GM19025 (cell line): ENCODE data around the gene CCND2.
"Not testable (repeated sequence)": the region's sequence is repeated elsewhere in the genome, so short reads cannot be mapped to it uniquely, and the experiment has no call there.

Source experiments
- ATAC-seq: cut with Tn5 transposase; IDR thresholded peaks from one replicate; pipeline ENCODE4 v1.9.1; 2021; ENCODE audit warnings: mild to moderate bottlenecking, low read depth, moderate library complexity; ENCODE audit not compliant: unreplicated experiment

CCND2 gene

GRCh38 chr12:4273652-4274395 lies at the start of gene CCND2:
CCND2 (plus strand) TSS chr12:4273762; CDS start chr12:4274041, 279 bp downstream.
- ATAC-seq = no peak

DNA sequence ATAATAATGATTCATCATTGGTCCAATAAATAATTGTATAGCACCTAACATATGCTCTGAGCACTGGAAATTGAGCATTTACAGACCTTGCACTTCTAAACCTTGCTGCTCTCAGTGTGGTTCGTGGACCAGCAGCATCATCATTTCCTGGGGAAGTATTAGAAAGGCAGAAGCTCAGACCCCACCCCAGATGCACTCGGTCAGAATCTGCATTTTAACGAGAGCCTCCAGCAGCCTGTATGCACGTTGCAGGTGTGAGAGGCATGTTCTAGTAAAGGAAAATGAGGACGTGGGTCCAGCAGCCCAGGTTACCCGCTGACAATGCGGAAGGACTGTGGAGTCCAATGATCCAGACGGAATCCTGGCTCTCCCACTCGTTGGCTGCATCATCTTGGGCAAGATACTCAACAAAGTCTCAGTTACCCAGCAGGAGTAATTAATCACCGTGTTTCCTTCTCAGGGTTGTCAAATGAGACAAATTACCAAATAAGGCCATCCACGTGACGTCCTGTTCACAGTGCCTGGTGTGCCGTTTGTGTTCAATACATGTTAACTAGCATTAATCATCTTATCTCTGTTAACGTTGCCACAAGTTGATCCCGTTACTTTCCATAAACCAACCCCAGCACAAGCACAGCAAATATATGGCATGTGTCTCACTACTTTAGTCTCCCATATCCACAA lies 49.2 kb upstream of the CCND2 start:
- ATAC-seq = no peak

DNA sequence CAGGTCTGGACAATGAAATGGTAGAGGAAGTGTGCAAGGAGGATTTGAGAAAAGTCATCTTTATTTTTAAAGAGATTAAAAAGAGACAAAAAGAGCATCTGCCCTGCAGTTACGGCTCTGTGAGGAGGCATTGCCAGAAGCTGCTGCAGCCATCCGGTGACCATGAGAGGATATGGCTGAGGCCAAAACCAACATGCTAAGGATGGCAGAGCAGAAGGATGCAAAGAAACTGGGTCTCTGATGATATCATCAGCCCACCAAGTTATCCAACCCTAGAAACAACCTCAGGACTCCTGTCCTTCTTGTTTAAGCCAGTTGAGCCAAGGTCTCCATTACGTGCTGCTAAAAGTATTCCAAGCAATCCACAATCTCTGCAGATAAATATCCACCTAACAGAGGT lies 48.0 kb upstream of the CCND2 start:
- no peak for ATAC-seq

DNA sequence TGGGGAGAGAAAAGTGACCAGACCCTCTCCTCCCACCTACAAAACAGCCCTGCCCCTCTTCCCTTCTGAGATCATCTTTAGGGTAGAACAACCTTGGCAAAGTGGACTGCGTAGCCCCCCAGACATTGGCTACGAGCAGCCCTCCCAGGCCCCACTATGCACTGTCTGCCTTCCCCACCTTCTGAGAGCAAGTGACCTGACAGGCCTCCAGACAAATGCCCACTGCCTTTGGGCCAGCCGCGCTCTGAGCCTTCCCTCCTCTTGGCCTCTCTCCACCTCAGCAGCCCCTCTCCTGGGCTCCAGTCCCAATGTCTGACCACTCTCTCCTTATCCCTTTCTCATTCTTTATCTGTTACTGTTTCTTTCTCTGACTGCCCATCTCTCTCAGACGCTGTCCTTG lies 46.5 kb upstream of the CCND2 start:
- no peak for ATAC-seq

GRCh38 chr12:4228122-4228580 lies 45.4 kb upstream of the CCND2 start:
- no peak for ATAC-seq

DNA sequence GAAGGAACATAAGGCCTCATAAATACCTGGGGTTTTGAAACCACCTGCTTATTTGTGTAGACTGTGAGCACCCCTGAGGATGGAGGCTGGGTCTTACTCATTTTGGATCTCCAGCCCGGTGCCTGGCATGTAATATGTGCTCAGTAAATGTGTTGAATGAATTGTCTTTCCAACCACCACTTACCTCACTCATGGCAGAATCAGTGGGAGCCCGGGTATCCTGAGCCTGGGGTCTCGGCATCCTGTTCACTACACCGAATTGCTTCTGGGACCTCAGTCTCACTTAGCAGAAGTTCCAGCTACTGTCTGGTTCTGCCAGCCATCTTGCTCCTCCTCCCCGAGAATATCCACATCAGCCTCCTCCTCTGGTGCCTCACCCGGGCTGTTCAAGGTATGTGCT lies 43.0 kb upstream of the CCND2 start:
- no peak for ATAC-seq

- no peak for ATAC-seq
Measured at GRCh38 chr12:4238577-4238976, 35.0 kb upstream of the CCND2 start.

GRCh38 chr12:4239746-4240145 lies 33.8 kb upstream of the CCND2 start:
- no peak for ATAC-seq

- no peak for ATAC-seq
Measured at GRCh38 chr12:4240161-4240783, 33.3 kb upstream of the CCND2 start.

DNA sequence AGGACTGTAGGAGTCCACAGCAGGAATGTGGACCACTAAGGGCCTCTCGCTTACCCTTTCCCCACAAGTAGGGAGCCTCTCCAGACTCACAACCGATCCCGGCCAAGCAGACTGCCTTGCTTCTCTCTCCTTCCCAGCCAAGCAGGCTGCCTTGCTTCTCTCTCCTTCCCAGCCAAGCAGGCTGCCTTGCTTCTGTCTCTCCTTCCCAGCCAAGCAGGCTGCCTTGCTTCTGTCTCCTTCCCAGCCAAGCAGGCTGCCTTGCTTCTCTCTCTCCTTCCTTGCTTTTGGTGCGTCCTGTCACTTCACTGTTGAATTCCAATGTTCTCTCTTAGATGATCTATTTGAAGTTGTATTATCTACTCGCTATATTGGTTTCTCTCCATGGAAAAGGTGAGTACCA lies 32.6 kb upstream of the CCND2 start:
- ATAC-seq = no peak

DNA sequence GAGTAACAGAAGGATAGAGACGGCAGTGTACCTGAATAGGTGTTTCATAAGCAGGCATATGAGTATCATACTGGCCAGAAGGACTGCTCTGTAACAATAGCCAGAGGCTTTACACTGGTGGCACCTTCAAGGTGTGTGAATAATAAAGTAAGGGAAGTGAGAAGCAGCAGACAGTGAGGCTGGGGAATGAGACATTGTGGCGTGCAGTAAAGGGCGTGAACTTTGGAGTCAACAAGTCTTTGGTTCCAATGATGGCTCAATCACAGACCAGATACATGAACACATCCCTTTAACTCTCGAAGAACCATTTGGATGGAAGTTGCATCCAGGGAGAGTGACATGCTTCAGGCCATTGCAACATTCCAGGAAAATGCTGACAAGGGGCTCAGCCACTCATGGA lies 32.0 kb upstream of the CCND2 start:
- ATAC-seq = no peak

DNA sequence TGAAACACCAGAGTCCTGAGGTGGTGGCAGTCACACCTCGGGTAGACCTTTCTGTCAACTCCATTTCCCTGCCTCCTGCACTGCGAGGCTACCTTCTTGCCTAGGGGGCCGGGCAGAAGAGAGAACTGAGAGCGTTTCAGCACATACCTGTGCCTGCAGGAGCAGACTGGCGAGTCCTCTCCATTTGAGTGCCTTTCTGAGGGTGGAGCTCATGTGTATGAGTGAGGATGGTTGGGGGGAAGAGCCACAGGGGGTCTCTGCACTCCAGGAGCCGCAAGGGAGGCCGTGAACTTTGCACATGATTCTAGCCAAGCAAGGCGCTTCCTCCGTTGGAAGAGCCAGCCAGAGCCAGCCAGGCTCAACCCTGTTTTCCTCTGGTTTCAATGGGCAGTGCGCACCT lies 31.0 kb upstream of the CCND2 start:
- ATAC-seq = no peak

- no peak for ATAC-seq
Measured at GRCh38 chr12:4243091-4243490, 30.5 kb upstream of the CCND2 start.

DNA sequence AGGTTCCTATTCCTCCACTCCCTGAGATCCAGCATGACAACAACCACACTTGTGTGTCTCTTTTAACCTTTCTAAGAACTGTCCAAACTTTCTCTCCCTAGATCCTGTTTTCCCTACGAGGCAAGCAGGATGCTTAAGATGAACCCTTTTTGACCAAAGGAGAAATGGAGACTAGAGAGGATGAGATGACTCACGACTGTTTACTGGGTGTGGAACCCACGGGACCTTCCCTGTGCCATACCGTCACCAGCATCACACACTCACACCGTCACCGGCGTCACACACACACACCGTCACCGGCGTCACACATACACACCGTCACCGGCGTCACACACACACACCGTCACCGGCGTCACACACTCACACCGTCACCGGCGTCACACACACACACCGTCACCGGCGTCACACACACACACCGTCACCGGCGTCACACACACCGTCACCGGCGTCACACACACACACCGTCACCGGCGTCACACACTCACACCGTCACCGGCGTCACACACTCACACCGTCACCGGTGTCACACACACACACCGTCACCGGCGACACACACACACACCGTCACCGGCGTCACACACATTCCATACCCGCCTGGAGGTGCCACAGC lies 30.0 kb upstream of the CCND2 start:
- not testable (repeated sequence) for ATAC-seq

DNA sequence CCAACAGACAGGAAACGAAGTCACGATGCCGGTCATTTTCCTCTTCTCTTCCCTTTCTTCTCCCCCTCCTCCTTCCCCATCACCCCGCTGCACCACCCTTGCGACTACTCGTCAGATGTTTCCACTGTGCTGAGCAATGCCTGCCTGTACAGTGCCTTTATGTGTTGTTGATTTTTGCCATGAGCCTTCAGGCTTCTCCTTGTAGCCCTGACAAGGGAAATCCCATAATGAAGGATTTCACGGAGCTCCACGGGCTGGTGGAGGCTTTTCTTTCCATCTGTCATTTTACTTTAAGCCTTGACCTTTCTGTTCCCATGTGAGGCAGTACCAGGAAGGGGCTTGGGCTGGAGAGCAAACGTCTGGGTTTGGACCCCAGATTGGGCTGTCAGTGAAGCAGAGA lies 28.7 kb upstream of the CCND2 start:
- ATAC-seq = no peak

DNA sequence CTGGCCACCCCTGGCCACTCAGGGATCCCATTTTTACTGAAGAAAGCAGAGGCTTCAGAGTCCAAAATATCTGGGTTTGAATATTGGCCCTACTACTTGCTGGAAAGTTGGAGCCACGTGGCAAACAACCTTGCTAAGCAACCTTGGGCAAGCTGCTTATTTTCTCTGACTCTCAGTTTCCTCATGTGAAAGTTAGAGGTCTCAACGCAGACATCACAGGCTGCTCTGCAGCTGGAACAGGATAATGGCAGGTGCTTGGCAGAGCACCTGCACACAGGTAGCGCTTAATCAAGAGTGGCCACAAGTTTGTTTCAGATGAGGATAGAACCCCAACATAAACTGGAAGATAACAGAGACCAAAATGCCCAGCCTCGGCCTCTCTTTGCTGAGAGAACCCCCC lies 28.1 kb upstream of the CCND2 start:
- no peak for ATAC-seq

DNA sequence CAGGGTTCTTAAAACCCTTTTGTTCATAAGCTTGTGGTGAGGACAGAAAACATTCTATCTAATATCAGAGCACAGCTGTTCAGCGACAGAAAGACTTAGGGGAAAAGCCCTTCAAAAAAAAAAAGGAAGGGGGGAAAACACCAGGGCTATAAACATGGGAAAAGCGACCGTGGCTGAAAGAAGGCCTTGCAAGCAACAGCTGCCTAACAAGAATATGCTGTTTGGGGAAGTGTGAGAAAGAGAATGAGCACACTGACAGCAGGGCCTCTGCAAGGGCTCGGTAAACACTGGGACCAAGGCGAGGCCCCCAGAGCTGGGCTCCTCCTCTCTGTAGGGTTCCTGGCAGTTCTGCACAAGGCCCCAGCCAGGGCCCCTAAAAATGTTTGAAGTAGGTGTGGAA lies 27.4 kb upstream of the CCND2 start:
- ATAC-seq = no peak

DNA sequence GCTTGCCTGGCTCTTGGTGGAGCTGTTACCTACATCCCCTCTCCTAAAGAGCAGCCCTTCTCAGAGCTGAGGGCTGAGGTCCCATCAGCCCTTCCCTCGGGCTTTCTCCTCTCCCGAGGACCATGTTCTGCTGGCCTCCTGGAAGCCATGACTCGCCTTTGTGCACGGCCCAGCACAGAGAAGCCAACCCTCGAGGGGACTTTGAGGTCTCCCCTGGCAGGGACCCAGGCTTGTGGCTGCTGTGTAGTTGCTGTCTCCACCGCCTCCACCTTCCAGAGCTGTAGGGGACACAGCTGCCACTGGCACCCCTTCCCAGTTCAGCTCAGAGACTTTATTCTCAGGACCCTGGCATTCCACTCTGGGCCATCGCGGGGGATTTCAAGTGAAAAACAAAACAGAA lies 22.9 kb upstream of the CCND2 start:
- ATAC-seq = no peak

DNA sequence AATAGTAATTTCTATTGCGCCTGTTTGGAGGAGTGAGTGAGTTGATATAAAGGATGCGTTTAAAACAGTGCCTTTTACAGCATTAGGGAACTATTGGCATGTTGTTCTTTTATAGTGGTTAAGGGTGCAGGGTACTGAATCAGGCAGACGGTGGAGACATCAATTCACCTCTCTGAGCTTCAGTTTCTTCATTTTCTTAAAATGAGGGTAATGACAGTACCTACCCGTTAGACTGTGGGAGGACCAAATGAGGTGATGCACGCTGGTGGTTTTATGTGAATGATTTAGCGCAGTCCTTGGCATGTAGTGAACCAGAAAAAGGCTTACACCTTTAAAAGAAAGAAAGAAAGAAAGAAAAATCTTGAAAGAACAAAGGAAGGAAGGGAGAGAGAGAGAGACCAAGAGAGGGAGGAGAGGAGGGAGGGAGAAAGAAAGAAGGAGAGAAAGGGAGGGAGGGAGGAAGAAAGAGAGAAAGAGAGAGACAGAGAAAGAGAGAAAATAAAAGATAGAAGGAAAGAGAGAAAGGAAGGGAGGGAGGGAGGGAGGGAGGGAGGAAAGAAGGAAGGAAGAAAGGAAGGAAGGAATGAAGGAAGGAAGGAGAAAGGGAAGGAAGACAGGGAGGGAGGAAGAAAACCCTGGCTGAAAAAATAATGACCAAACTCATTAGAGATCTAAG lies 22.2 kb upstream of the CCND2 start:
- no peak for ATAC-seq

DNA sequence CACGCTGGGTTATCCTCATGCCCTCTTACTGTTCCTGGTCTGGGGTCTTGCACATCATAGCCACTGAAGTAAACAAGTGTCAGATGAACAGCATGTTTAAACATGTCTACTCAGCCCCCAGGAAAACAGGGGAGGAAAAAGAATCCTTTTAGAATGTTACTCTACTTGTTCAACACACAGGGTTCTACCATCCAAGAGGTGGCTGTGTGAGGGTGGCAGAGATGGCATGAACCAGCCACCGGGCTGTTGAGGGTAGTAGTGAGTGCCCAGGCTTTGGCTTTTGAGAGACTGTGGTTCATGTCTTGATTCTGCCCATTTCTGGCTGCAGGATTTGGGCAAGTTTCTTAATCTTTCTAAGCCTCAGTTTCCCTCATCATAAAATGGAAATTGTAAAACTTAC lies 21.6 kb upstream of the CCND2 start:
- ATAC-seq = no peak

GRCh38 chr12:4252601-4253000 lies 21.0 kb upstream of the CCND2 start:
- ATAC-seq = no peak
